GM04503 (cell line): ENCODE measurements around the gene ZFPM1.
"Not testable (repeated sequence)": the region's sequence is repeated elsewhere in the genome, so short reads cannot be mapped to it uniquely, and the experiment has no call there.

ENCODE experiments used
- DNase-seq: peaks from one replicate; pipeline ENCODE4 v3.0.0-alpha.2; 2012; ENCODE audit warnings: low read depth

Gene ZFPM1

GRCh38 chr16:88466175-88466862 is 13.2 kb downstream of the ZFPM1 start:
- DNase-seq, result no peak

GRCh38 chr16:88466949-88467348 is 13.9 kb downstream of the ZFPM1 start:
- no peak for DNase-seq

DNA sequence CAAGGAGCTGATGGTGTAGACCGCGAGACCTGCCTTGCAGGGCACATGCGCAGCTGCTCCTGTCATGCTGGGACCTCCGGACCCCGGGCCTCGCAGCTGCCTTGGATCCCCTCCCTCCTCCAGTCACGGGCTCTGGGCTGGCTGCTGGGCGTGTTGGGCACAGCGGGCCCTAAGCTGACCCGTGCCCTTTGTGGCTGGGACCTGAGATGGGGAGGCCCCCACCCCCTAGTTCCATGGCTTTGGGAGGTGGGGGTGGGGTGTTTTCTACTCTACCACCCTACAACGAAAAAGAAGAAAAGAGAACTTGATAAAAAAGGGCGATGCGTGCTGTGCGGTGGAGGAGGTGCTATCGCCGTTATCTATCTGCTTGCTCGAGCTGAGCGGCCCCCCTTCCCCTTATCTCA is 14.5 kb downstream of the ZFPM1 start:
- no peak for DNase-seq

DNA sequence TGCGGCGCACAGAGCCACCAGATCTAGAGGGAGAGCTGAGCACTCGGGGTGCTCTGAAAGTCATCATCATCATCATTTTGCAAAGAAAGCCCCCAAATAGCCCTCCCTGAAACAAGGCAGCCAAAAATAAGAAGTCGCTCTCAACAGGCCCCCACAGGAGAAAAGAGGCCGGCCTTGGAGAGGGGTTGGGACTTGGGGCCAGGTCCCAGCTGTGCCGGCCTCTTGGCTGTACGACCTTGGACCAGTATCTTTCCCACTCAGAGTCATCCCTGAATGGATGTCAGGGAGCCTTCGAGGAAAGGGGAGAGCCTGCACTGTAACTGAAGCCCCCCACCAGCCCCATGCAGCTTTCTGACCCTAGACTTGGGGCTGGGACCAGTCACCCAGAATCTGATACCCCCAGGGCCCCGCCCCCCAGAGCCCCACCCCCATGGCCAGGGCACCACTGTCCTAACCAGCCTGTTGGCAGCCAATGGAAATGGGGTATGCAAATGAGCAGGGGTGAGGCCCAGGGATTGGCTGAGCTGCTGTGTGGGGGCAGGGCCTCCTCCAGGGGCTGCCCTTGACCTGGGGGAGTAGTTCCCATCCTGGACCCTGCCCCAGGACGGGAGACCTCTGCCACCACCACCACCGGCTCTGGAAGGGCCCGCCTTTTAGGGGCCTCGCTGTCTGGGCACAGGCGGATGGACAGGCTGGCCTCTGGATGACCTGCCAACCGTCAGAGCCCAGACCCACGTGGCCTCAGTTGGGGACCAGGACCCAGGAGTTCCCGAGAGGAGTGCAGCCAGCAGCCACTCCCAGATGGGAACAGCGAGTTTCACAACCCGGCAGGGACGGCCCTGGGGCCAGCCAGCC is 15.4 kb downstream of the ZFPM1 start:
- DNase-seq, result no peak

DNA sequence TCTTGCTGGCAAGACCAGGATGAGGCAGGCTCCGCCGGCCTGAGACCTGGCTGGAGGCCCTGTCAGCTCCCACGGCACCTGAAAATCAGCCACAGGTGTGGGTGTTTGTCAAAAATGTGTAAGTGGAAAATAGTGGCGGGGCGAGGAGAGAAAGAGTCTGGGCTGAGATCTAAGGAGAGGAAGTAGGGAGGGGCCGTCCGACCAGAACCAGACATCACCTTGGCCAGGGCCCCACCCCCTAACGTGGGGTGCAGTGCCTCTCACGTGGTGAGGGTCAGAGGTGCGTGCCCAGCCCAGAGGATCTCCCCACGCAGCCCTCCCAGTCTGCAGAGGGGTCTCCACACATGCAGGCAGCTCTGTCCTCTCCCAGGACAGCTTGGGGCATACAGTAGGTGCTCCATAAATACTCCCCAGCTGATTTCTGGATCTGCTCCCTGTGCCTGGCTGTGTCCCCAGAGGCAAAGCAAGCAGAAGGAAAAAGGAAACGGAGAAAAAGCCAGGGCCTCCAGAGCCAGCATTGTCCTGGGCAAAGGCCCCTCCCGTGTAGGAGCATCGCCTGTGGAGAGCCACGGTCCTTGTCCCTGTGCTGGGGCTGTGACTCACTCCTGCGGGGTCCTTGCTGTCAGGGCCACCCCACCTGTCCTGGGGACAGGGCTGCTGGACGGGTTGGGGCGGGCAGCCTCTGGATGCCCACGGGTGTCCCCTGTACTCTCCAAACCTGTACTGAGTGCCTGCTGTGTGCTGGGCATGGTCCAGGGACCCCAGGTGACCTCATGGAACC is 16.7 kb downstream of the ZFPM1 start:
- no peak for DNase-seq

DNA sequence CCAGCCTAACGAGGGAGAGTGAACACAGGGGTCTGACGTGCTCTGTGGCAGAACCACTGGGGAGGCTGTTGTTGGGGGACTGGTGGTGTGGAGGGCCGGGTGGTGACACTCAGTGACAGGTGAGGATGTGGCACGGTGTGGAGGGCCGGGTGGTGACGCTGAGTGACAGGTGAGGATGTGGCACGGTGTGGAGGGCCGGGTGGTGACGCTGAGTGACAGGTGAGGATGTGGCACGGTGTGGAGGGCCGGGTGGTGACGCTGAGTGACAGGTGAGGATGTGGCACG is 17.3 kb downstream of the ZFPM1 start:
- DNase-seq, result not testable (repeated sequence)

- DNase-seq, result not testable (repeated sequence)
These were observed 17.6 kb downstream of the ZFPM1 start for GRCh38 chr16:88470696-88471095.

DNA sequence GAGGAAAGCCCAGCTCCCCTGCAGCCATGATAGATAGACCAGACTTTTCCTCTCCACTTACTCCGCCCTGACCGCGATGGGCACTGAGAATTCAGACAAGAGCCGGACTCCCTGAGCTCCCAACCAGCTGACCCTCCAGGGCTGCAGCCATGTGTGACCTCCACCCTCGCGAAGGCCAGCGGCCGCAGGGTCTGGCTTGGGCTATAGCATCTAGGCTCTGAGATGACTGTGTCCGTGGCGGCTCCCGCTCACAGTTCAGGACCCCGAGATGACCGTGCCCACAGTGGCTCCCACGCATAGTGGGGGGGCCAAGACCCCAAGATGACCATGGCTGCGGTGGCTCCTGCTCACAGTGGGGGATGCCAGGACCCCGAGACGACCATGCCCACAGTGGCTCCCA is 18.0 kb downstream of the ZFPM1 start:
- DNase-seq, result no peak

DNA sequence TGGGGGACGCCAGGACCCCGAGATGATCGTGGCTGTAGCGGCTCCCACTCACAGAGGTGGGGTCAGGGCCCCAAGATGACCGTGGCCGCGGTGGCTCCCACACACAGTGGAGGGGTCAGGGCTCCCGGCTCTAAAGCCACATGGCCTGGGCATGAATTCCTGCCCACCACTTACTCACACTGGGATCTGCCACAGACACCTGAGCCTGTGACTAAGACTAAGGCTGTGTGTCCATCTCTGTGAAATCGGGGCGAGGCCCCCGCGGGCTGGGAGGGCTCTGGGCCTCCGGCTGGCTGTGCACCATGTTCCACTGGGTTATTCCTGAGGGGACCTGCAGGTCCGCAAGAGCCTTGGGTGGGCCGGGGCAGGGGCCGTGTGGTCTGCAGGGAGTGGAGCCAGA is 18.5 kb downstream of the ZFPM1 start:
- DNase-seq, result no peak

DNA sequence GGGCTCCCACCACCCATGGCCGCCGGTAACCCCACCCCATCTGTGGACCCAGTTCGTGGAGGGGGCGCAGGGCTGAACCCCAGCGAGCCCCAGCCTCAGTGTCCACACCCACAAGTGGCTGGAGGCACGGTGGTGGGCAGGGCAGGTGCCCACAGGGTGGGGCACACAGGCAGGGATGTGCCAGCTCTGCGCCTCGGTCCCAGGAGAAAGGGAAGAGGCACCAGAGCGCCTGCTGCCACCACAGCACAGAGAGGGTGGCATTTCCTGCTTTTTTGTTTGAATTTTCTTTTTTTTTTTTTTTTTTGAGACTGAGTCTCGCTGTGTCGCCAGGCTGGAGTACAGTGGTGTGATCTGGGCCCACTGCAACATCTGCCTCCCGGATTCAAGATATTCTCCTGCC is 19.0 kb downstream of the ZFPM1 start:
- DNase-seq, result no peak

- no peak for DNase-seq
These were observed 19.6 kb downstream of the ZFPM1 start for GRCh38 chr16:88472637-88473205.

- DNase-seq, result no peak
These were observed 20.8 kb downstream of the ZFPM1 start for GRCh38 chr16:88473666-88474534.

- DNase-seq, result no peak
These were observed 22.0 kb downstream of the ZFPM1 start for GRCh38 chr16:88475037-88475436.

- no peak for DNase-seq
These were observed 23.1 kb downstream of the ZFPM1 start for GRCh38 chr16:88476203-88476602.

- no peak for DNase-seq
These were observed 23.8 kb downstream of the ZFPM1 start for GRCh38 chr16:88476817-88477397.

DNA sequence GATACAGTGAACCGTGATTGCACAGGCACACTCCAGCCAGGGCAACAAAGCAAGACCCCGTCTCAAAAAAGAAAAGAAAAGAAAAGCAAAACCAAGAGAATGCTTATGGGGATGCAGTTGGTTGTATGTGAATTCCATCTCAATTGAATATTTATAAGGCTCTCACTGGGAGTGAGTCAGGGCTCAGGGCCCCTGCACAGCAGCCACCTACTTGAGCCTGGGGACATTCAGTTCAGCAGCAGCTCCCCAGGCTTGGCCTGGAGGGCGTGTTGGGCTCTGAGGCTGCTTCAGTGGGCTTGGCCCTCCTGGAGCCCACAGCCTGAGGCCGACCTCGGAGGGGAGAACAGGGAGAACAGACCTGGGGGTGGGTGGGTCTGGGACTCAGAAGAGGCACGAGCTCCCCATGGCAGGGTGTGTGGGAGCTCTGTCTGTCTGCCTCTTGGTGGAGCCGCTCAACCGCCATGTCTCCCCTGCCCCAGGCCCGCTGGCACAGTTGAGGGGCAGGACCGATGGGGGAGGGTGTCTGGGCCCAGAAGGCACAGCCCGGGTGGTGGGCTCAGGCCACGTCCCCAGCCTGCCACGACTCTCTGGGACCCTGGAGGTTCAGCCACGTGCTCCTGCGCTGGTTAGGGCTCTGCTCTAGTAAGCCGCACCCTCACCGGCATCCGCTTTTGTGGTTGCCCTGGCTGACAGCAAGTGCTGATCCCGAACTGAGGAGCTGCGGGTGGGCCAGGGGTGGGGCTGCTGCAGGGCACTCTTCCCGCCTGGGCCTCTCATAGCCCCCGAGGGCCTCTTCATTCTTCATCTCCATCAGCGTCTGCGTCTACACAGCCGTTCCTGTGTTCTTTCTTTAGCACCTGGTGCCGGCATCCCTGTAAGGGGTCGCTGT is 24.8 kb downstream of the ZFPM1 start:
- DNase-seq, result no peak

DNA sequence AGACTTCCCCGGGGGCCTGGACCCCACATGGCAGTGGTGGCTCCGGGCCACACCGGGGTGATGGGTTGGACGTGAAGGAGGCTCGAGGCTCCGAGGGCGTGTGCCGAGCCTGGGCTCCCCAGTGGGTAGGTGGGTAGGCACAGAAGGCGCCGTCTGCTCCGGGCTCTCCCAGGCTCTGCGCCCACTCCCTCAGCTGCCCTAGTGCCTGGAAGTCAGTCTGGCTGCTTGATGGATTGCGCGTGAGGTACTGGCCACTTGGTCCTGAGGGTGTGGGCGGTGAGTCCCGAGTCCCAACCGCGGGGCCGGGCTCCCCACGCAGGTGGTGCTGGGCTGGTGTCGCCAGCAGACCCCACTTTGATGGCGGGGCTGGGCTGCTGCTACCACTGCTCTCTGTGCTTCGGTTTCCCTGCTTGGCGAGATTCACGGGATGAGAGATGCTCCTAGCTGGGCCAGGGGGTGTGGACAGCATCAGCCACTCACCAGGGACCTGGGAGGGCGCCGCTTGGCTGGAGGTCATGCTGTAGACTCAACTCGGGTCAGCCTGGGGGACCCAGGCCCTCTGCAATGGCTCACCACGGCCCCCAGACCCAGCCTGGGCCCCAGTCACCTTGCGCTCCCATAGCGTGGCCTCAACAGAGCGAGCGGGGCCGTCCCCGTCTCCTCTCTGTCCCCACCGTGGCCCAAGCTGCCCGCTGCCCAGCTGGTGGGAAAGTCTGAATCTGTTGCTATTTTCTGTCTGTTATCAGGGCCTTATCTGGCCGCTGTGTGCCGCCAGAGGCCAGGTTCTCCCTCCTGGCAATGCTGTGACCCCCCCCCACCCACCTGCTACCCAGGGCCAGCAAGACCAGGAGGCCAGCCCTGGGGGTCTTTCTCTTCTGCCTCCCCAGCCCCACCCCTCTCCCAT is 26.1 kb downstream of the ZFPM1 start:
- no peak for DNase-seq

DNA sequence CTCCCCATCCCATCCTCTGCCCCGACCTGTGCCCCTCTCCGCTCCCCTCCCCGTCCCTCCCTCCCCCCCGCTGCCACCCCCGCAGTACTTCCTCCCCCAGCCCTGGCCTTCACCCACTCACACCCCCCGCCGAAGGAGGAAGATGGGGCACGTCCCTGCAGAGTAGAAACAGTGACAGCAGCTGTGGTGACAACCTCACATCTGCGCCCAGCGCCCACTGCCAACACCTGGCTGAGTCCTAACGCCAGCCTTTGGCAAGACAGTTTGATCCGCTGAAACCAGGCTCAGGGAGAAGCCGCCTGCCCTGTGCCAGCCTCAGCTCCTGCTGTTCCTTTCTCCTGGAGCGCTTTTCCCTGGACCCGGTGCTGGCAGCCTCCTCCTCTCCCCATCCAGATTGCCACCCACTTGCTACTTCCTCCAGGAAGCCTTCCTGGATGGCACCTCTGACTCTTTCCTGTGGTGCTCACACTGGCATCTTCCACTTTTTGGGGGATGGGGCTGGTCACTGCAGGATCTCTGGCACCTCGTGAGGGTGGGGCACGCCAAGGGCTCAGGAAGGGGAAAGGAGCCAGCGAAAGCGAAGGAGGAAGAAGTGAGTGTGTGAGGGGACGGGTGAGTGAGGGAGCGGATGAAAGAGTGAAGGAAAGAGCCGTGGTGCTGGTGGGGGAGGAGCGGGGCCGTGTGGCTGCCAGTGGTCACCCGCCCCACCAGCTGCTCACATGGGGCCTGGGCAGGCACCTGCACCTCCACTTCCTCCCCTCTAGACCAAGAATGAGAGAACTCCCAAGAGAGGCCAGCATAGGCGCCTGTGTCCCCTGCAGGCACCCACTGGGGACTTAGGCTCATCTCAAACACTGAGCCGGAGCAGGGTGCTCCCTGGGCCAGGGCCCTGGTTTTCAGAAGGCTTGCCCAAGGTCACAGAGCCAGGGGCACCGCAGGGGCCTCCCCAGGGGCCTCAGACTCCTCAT is 27.0 kb downstream of the ZFPM1 start:
- no peak for DNase-seq
